HL-60 (cell line): ENCODE results near the gene IGF2BP3.

Experiments used
- DNase-seq, 2 experiments: peaks; one replicate each; pipeline ENCODE4 v3.0.0-alpha.2; 2010 to 2020; ENCODE audit warnings: low read depth in 1 of 2, low spot score in 1 of 2
- H3K27ac ChIP-seq: fragments of 250-450 bp; sonication (Bioruptor Pico); replicated peaks from 2 replicates; pipeline ENCODE4 v1.5.1; 2020; ENCODE audit warnings: mild to moderate bottlenecking, moderate library complexity
- H3K27me3 ChIP-seq: fragments of 250-450 bp; sonication (Bioruptor Pico); 2 replicates; pipeline ENCODE4 v1.5.1; 2021; ENCODE audit warnings: mild to moderate bottlenecking, moderate library complexity; ENCODE audit not compliant: insufficient read depth, poor library complexity, severe bottlenecking
- H3K4me3 ChIP-seq: replicated peaks from 2 replicates; pipeline ENCODE4 v1.5.1; 2011; ENCODE audit warnings: mild to moderate bottlenecking, control low read depth, low read length; ENCODE audit not compliant: insufficient read depth
- CTCF ChIP-seq: IDR thresholded peaks from one replicate; pipeline ENCODE4 v1.5.1; 2011; ENCODE audit warnings: low read length, control low read depth, inconsistent platforms; ENCODE audit not compliant: insufficient read depth
- GABPA ChIP-seq: IDR thresholded peaks from 2 replicates; pipeline ENCODE4 v1.6.1; 2012; ENCODE audit warnings: low read depth
- POLR2AphosphoS5 ChIP-seq: IDR thresholded peaks from 2 replicates; pipeline ENCODE4 v1.6.1; 2012; ENCODE audit warnings: low read depth
- SPI1 ChIP-seq: IDR thresholded peaks from 2 replicates; pipeline ENCODE4 v1.6.1; 2012; ENCODE audit warnings: low read depth, mild to moderate bottlenecking, borderline replicate concordance
- TF ChIP-seq, protein P1 (sequence below): IDR thresholded peaks from 2 replicates; pipeline ENCODE4 v1.6.1; 2012; ENCODE audit warnings: low read depth; ENCODE audit not compliant: insufficient replicate concordance

IGF2BP3 gene

DNA sequence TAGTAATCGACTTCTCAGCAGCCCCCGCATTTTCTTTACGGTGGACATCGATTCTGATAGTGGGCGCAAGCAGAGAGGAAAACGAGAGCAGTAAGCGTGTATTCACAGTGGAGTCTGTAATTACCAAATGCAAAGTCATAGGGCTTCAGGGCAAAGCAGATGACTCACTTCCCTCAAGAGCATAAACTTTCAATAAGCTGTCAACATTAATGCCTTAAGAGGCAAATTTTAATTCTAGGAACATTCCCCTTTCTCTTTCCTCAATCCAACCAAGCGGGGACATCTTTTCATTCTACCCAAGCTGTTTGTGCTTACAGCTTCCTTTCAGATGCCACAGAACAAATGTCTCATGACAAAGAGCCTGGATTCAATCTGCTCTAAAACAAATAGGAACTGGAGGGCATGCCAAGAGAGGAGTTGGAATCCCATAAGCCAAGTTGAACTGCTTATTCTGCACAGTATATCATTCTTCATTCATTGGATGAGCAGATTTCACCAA is 122.6 kb downstream of the IGF2BP3 start:
- Histone ChIP-seq H3K4me3 (no peak overlapping the region), H3K27me3 (no peaks in the 10 kb centered on the region), H3K27ac (no peak overlapping the region)
- TF ChIP-seq, protein P1, sequence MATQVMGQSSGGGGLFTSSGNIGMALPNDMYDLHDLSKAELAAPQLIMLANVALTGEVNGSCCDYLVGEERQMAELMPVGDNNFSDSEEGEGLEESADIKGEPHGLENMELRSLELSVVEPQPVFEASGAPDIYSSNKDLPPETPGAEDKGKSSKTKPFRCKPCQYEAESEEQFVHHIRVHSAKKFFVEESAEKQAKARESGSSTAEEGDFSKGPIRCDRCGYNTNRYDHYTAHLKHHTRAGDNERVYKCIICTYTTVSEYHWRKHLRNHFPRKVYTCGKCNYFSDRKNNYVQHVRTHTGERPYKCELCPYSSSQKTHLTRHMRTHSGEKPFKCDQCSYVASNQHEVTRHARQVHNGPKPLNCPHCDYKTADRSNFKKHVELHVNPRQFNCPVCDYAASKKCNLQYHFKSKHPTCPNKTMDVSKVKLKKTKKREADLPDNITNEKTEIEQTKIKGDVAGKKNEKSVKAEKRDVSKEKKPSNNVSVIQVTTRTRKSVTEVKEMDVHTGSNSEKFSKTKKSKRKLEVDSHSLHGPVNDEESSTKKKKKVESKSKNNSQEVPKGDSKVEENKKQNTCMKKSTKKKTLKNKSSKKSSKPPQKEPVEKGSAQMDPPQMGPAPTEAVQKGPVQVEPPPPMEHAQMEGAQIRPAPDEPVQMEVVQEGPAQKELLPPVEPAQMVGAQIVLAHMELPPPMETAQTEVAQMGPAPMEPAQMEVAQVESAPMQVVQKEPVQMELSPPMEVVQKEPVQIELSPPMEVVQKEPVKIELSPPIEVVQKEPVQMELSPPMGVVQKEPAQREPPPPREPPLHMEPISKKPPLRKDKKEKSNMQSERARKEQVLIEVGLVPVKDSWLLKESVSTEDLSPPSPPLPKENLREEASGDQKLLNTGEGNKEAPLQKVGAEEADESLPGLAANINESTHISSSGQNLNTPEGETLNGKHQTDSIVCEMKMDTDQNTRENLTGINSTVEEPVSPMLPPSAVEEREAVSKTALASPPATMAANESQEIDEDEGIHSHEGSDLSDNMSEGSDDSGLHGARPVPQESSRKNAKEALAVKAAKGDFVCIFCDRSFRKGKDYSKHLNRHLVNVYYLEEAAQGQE = no peak
- TF ChIP-seq SPI1 (no peak), POLR2AphosphoS5 (no peak), GABPA (no peak), CTCF (no peak)
- no peak for DNase-seq

DNA sequence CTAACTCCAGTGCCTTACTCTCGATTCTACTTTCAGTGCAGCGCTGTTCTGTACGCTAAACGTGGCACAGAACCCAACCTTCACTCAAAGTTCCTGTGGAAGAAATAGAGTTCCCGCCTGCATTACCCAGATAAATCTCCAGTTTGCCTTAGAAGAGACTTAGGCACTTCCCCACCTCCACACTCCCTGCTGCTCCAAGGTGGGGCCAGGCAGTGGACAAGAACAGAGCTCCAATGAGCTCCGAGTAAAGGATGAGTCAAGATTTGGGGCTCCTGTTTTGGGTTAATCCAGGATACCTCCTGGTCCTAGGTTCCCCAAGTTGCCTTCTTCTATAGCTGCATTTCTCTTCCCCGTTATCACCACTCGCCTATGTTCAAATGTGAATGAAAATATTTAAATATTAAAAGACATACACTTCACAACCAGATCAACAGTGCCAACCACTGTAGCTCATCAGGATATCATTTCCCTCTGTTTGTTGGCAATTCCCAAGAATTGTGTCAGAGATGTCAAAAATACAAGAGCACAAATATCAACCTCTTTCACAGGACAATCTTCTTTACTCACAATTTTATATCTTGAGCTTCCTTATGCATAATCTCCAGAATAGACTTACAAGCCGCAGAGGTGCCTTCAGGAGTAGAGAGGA is 123.1 kb downstream of the IGF2BP3 start:
- TF ChIP-seq CTCF (no peak), POLR2AphosphoS5 (no peak), GABPA (no peak), SPI1 (no peak)
- TF ChIP-seq, protein P1 = no peak
- no peak for DNase-seq
- no peaks in the 10 kb centered on the region for H3K27me3 ChIP-seq
- no peak overlapping the region for H3K27ac ChIP-seq
- no peak overlapping the region for H3K4me3 ChIP-seq

- H3K4me3 ChIP-seq = no peak overlapping the region
- H3K27me3 ChIP-seq = no peaks in the 10 kb centered on the region
- H3K27ac ChIP-seq = no peak overlapping the region
- no peak for TF ChIP-seq SPI1
- TF ChIP-seq, protein P1 = no peak
- no peak for TF ChIP-seq CTCF
- TF ChIP-seq POLR2AphosphoS5 = no peak
- no peak for TF ChIP-seq GABPA
- DNase-seq = no peak
These were observed 124.0 kb downstream of the IGF2BP3 start for GRCh38 chr7:23346316-23346715.
